Stimulated activated memory B cell treated with anti-CD40 and anti-IgM and Interleukin-4, amounts not matched to agents 10 μg/mL and 1 μg/mL and 100 μg/mL, for 72 hours (primary cell): ENCODE data around the gene FAT3.

Experiments used
- ATAC-seq: fragments of 150-1000 bp; cut with Tn5 transposase; 2 replicates; pipeline ENCODE4 v1.10.0; 2021
- H3K27ac Mint-ChIP-seq: one replicate; pipeline ENCODE4 v1.8.0; 2022; ENCODE audit warnings: mild to moderate bottlenecking, mixed read lengths
- H3K27me3 Mint-ChIP-seq: one replicate; pipeline ENCODE4 v1.8.0; 2022; ENCODE audit warnings: mixed read lengths
- H3K36me3 Mint-ChIP-seq: one replicate; pipeline ENCODE4 v1.8.0; 2022; ENCODE audit warnings: mixed read lengths
- H3K4me1 Mint-ChIP-seq: one replicate; pipeline ENCODE4 v1.8.0; 2022; ENCODE audit warnings: mixed read lengths
- H3K4me3 Mint-ChIP-seq: one replicate; pipeline ENCODE4 v1.8.0; 2022; ENCODE audit warnings: mild to moderate bottlenecking, moderate library complexity, mixed read lengths
- H3K9me3 Mint-ChIP-seq: one replicate; pipeline ENCODE4 v1.8.0; 2022; ENCODE audit warnings: mixed read lengths

Gene FAT3

GRCh38 chr11:92224407-92225124 is at the start of gene FAT3:
TSS of gene FAT3 (plus strand) at chr11:92224818. CDS start at chr11:92352113, 127,295 bp downstream.
- no peak within 1 kb of the TSS for H3K4me3 Mint-ChIP-seq
- ATAC-seq = no peak
- peaks cover 43% of the 10 kb centered on the region for H3K27me3 Mint-ChIP-seq
- peaks cover 5% of the 10 kb centered on the region for H3K9me3 Mint-ChIP-seq
- H3K4me1 Mint-ChIP-seq = peaks cover 4% of the 10 kb centered on the region
- H3K36me3 Mint-ChIP-seq = no peaks in the 10 kb centered on the region
- H3K27ac Mint-ChIP-seq = no peak within 1 kb of the TSS

- no peaks in the 10 kb centered on the region for H3K36me3 Mint-ChIP-seq
- peaks cover 5% of the 10 kb centered on the region for H3K9me3 Mint-ChIP-seq
- no peaks in the 10 kb centered on the region for H3K27me3 Mint-ChIP-seq
- H3K4me1 Mint-ChIP-seq = no peaks in the 10 kb centered on the region
- no peak for ATAC-seq
- no peak overlapping the region for H3K4me3 Mint-ChIP-seq
- no peak overlapping the region for H3K27ac Mint-ChIP-seq
These were observed 45.5 kb upstream of the FAT3 start for GRCh38 chr11:92179017-92179670.

- peaks cover 5% of the 10 kb centered on the region for H3K9me3 Mint-ChIP-seq
- H3K36me3 Mint-ChIP-seq = no peaks in the 10 kb centered on the region
- no peaks in the 10 kb centered on the region for H3K4me1 Mint-ChIP-seq
- H3K27ac Mint-ChIP-seq = no peak overlapping the region
- no peak for ATAC-seq
- H3K4me3 Mint-ChIP-seq = no peak overlapping the region
- H3K27me3 Mint-ChIP-seq = no peaks in the 10 kb centered on the region
These were observed 44.4 kb upstream of the FAT3 start for GRCh38 chr11:92180226-92180625.

- H3K4me1 Mint-ChIP-seq = no peaks in the 10 kb centered on the region
- H3K36me3 Mint-ChIP-seq = no peaks in the 10 kb centered on the region
- H3K27me3 Mint-ChIP-seq = no peaks in the 10 kb centered on the region
- no peak overlapping the region for H3K4me3 Mint-ChIP-seq
- no peak for ATAC-seq
- no peak overlapping the region for H3K27ac Mint-ChIP-seq
- H3K9me3 Mint-ChIP-seq = peaks cover 5% of the 10 kb centered on the region
These were observed 43.9 kb upstream of the FAT3 start for GRCh38 chr11:92180664-92181251.

GRCh38 chr11:92190535-92191206 is 33.9 kb upstream of the FAT3 start:
- Mint-ChIP-seq H3K4me3 (no peak overlapping the region), H3K4me1 (no peaks in the 10 kb centered on the region), H3K27me3 (no peaks in the 10 kb centered on the region), H3K9me3 (peaks cover 6% of the 10 kb centered on the region), H3K36me3 (no peaks in the 10 kb centered on the region), H3K27ac (no peak overlapping the region)
- ATAC-seq = no peak

GRCh38 chr11:92192141-92192540 is 32.5 kb upstream of the FAT3 start:
- H3K27me3 Mint-ChIP-seq = no peaks in the 10 kb centered on the region
- no peak overlapping the region for H3K27ac Mint-ChIP-seq
- H3K4me1 Mint-ChIP-seq = no peaks in the 10 kb centered on the region
- no peak for ATAC-seq
- no peak overlapping the region for H3K4me3 Mint-ChIP-seq
- H3K9me3 Mint-ChIP-seq = peaks cover 6% of the 10 kb centered on the region
- H3K36me3 Mint-ChIP-seq = no peaks in the 10 kb centered on the region

- H3K9me3 Mint-ChIP-seq = peaks cover 6% of the 10 kb centered on the region
- no peaks in the 10 kb centered on the region for H3K36me3 Mint-ChIP-seq
- H3K27ac Mint-ChIP-seq = no peak overlapping the region
- H3K27me3 Mint-ChIP-seq = no peaks in the 10 kb centered on the region
- ATAC-seq = no peak
- H3K4me3 Mint-ChIP-seq = no peak overlapping the region
- H3K4me1 Mint-ChIP-seq = no peaks in the 10 kb centered on the region
These were observed 26.4 kb upstream of the FAT3 start for GRCh38 chr11:92198268-92198667.

GRCh38 chr11:92199991-92200390 is 24.6 kb upstream of the FAT3 start:
- Mint-ChIP-seq H3K36me3 (no peaks in the 10 kb centered on the region), H3K9me3 (peaks cover 6% of the 10 kb centered on the region), H3K27me3 (no peaks in the 10 kb centered on the region)

GRCh38 chr11:92204731-92205130 is 19.9 kb upstream of the FAT3 start:
- no peak for ATAC-seq
- H3K4me3 Mint-ChIP-seq = no peak overlapping the region
- no peaks in the 10 kb centered on the region for H3K27me3 Mint-ChIP-seq
- H3K27ac Mint-ChIP-seq = no peak overlapping the region
- peaks cover 2% of the 10 kb centered on the region for H3K9me3 Mint-ChIP-seq
- no peaks in the 10 kb centered on the region for H3K36me3 Mint-ChIP-seq
- H3K4me1 Mint-ChIP-seq = no peaks in the 10 kb centered on the region

More at GRCh38 chr11:92199991-92200390, 24.6 kb upstream of the FAT3 start:
- no peak for ATAC-seq
- no peak overlapping the region for H3K27ac Mint-ChIP-seq
- no peak overlapping the region for H3K4me3 Mint-ChIP-seq
- no peaks in the 10 kb centered on the region for H3K4me1 Mint-ChIP-seq

GRCh38 chr11:92206441-92206840 is 18.2 kb upstream of the FAT3 start:
- no peaks in the 10 kb centered on the region for H3K4me1 Mint-ChIP-seq
- H3K27ac Mint-ChIP-seq = no peak overlapping the region
- H3K27me3 Mint-ChIP-seq = no peaks in the 10 kb centered on the region
- no peaks in the 10 kb centered on the region for H3K36me3 Mint-ChIP-seq
- no peak for ATAC-seq
- no peaks in the 10 kb centered on the region for H3K9me3 Mint-ChIP-seq
- H3K4me3 Mint-ChIP-seq = no peak overlapping the region

- no peaks in the 10 kb centered on the region for H3K27me3 Mint-ChIP-seq
- ATAC-seq = no peak
- H3K4me1 Mint-ChIP-seq = no peaks in the 10 kb centered on the region
- H3K36me3 Mint-ChIP-seq = no peaks in the 10 kb centered on the region
- H3K9me3 Mint-ChIP-seq = no peaks in the 10 kb centered on the region
- H3K4me3 Mint-ChIP-seq = no peak overlapping the region
- H3K27ac Mint-ChIP-seq = no peak overlapping the region
These were observed 12.9 kb upstream of the FAT3 start for GRCh38 chr11:92211576-92212167.

- H3K27me3 Mint-ChIP-seq = no peaks in the 10 kb centered on the region
- H3K4me3 Mint-ChIP-seq = no peak overlapping the region
- no peaks in the 10 kb centered on the region for H3K4me1 Mint-ChIP-seq
- H3K9me3 Mint-ChIP-seq = no peaks in the 10 kb centered on the region
- H3K27ac Mint-ChIP-seq = no peak overlapping the region
- no peak for ATAC-seq
- no peaks in the 10 kb centered on the region for H3K36me3 Mint-ChIP-seq
These were observed 12.1 kb upstream of the FAT3 start for GRCh38 chr11:92212530-92212929.

GRCh38 chr11:92216789-92217188 is 7.8 kb upstream of the FAT3 start:
- H3K4me1 Mint-ChIP-seq = no peaks in the 10 kb centered on the region
- ATAC-seq = no peak
- H3K9me3 Mint-ChIP-seq = peaks cover 5% of the 10 kb centered on the region
- no peak overlapping the region for H3K4me3 Mint-ChIP-seq
- H3K27ac Mint-ChIP-seq = no peak overlapping the region
- H3K36me3 Mint-ChIP-seq = no peaks in the 10 kb centered on the region
- no peaks in the 10 kb centered on the region for H3K27me3 Mint-ChIP-seq

GRCh38 chr11:92219476-92219875 is 5.1 kb upstream of the FAT3 start:
- H3K4me3 Mint-ChIP-seq = no peak overlapping the region
- H3K9me3 Mint-ChIP-seq = peaks cover 5% of the 10 kb centered on the region
- H3K4me1 Mint-ChIP-seq = no peaks in the 10 kb centered on the region
- H3K27me3 Mint-ChIP-seq = peaks cover 13% of the 10 kb centered on the region
- ATAC-seq = no peak
- H3K27ac Mint-ChIP-seq = no peak overlapping the region
- H3K36me3 Mint-ChIP-seq = no peaks in the 10 kb centered on the region

- Mint-ChIP-seq H3K4me1 (peaks cover 4% of the 10 kb centered on the region), H3K27me3 (peaks cover 34% of the 10 kb centered on the region), H3K4me3 (no peak overlapping the region), H3K36me3 (no peaks in the 10 kb centered on the region), H3K27ac (no peak overlapping the region), H3K9me3 (peaks cover 5% of the 10 kb centered on the region)
- no peak for ATAC-seq
These were observed 1.9 kb upstream of the FAT3 start for GRCh38 chr11:92222701-92223100.
